GM12892 (cell line): ENCODE data around the gene FRS3.

ENCODE experiments used
- POLR2A ChIP-seq: IDR thresholded peaks from 2 replicates; pipeline ENCODE4 v1.6.1; 2011; ENCODE audit warnings: low read depth, low read length, control low read depth
- POLR2AphosphoS5 ChIP-seq: IDR thresholded peaks from 2 replicates; pipeline ENCODE4 v1.6.1; 2011; ENCODE audit warnings: low read depth, low read length, control low read depth
- TAF1 ChIP-seq: IDR thresholded peaks from 2 replicates; pipeline ENCODE4 v1.6.1; 2011; ENCODE audit warnings: low read depth, mild to moderate bottlenecking, control low read depth, low read length, borderline replicate concordance

DNA sequence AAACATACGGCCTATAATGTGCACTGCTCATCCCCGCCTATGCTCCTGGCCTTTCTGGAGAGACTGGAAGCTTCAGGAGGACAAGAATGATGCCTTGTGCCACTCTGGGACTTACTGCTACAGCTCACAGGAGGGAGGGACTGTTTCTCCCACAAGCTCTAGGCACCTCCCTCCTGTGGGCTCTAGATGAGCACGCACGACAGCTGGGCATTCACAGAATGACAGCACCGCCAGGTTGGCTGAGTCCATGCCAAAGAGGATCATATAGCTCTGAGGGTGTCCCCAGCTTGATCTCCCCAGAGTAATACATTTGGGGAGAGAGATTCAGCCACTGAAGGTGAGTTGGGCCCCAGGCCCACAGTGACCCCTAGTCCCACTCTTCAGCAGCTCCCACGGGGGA lies 22.4 kb downstream of the FRS3 start:
- TF ChIP-seq POLR2A (no peak), POLR2AphosphoS5 (no peak), TAF1 (no peak)
